Gastrocnemius medialis (tissue), 4 donors: ENCODE results near the gene ATP5PF. TPM values are rescaled to one million over a fixed set of nuclear protein-coding genes. Genes with fewer than 3 reads are reported as not detected.
A peak's percentile ranks its signal among the peaks of the same experiment; 100 is the strongest.

ENCODE experiments used
- ATAC-seq, 2 donors: fragments of 150-250 bp; one replicate each; pipeline ENCODE4 v1.9.1; 2016
- DNase-seq, 2 donors: peaks; one replicate each; pipeline ENCODE4 v3.0.0-alpha.2; 2019
- H3K27ac ChIP-seq, 4 donors: fragments of 200-600 bp; sonication (generic); 1 replicate in 1 of 4; 2 replicates in 3 of 4; pipeline ENCODE4 v1.5.1; 2016 to 2018; ENCODE audit warnings: mild to moderate bottlenecking in 2 of 4, moderate library complexity in 1 of 4
- H3K27me3 ChIP-seq, 3 donors: fragments of 200-600 bp; sonication (generic) in 2 of 3; 1 replicate in 1 of 3; 2 replicates in 2 of 3; pipeline versions ENCODE4 v1.5.1 to v1.6.0; 2016 to 2019; ENCODE audit warnings: mild to moderate bottlenecking in 1 of 3, moderate library complexity in 1 of 3
- H3K36me3 ChIP-seq, 2 donors: fragments of 200-600 bp; sonication (generic) in 1 of 2; one replicate each; pipeline ENCODE4 v1.5.1; 2017 to 2018
- H3K4me1 ChIP-seq, 2 donors: fragments of 200-600 bp; sonication (generic) in 1 of 2; one replicate each; pipeline ENCODE4 v1.5.1; 2016 to 2017; ENCODE audit warnings: mild to moderate bottlenecking in 2 of 2
- H3K4me3 ChIP-seq, 4 donors: fragments of 200-600 bp; sonication (generic) in 3 of 4; 1 replicate in 1 of 4; 2 replicates in 3 of 4; pipeline ENCODE4 v1.5.1; 2016 to 2019; ENCODE audit warnings: mild to moderate bottlenecking in 2 of 4
- H3K9me3 ChIP-seq, 3 donors: fragments of 200-600 bp; sonication (generic) in 2 of 3; 1 replicate in 1 of 3; 2 replicates in 2 of 3; pipeline ENCODE4 v1.5.1; 2016 to 2019
- POLR2A ChIP-seq, 2 donors: fragments of 450-650 bp; IDR thresholded peaks; one replicate each; pipeline ENCODE4 v1.6.1; 2017; ENCODE audit warnings: antibody characterized with exemption in 2 of 2, mild to moderate bottlenecking in 2 of 2, moderate library complexity in 2 of 2
- in situ Hi-C, 4 donors: fragments of 200-750 bp; cut with MboI; loops; one replicate each; pipeline versions ENCODE4 v1.15.0 to v1.8.0; 2017; ENCODE audit warnings: low sequenced_read_pairs in 4 of 4
- intact Hi-C: fragments of 100-400 bp; cut with DNase I; formaldehyde crosslinking; loops from one replicate; pipeline ENCODE4 v1.15.1; 2023; ENCODE audit warnings: low total_unique reads
- total RNA-seq, 4 donors: library from RNA; depleted of rRNA; stranded (reverse); fragments of >200 nt; gene quantifications; one replicate each; pipeline versions ENCODE4 v1.1.0 to v1.2.3, GENCODE V29; 2016
- TF ChIP-seq, protein P1 (sequence below), 5 experiments: fragments of 450-650 bp in 3 of 5; fragments of 200-600 bp in 2 of 5; sonication (generic) in 2 of 5; IDR thresholded peaks in 4 of 5; conservative IDR thresholded peaks in 1 of 5; 1 replicate in 4 of 5; 2 replicates in 1 of 5; pipeline ENCODE4 v1.5.1; 2016 to 2019; ENCODE audit warnings: antibody characterized with exemption in 5 of 5, mild to moderate bottlenecking in 3 of 5, moderate library complexity in 3 of 5

The ATP5PF gene
- total RNA-seq, 4 donors from 2014 or later: 155 to 306 (median 198) TPM

DNA sequence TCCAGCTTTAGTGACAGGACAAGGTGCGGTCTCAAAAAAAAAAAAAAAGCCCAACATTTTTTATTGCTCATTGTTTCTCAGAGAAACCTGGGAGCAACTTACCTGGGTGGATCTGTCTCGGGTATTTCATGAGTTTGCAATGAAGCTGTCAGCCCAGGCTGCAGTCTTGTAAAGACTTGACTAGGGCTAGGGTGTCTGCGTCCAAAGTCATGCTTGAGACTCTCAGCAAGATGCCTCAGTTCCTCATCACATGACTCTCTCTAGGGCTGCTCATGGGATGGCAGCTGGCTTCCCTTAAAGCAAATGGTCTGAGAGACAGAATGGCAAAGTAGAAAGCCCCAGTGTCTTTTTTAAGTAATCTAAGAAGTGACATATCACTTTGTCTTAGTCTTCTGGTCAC is 8.2 kb upstream of the ATP5PF start:
- intact Hi-C loops: no loop called here
- DNase-seq (no peak), ATAC-seq (no peak)
- no peak overlapping the region for H3K4me3 ChIP-seq
- H3K4me1 ChIP-seq: peaks cover 7 to 8% of the 10 kb centered on the region in 2 donors
- H3K27ac ChIP-seq: no peak overlapping the region
- no peaks in the 10 kb centered on the region for H3K27me3 ChIP-seq
- no peak for TF ChIP-seq POLR2A (IDR thresholded peaks at IDR 0.05)
- TF ChIP-seq, protein P1, sequence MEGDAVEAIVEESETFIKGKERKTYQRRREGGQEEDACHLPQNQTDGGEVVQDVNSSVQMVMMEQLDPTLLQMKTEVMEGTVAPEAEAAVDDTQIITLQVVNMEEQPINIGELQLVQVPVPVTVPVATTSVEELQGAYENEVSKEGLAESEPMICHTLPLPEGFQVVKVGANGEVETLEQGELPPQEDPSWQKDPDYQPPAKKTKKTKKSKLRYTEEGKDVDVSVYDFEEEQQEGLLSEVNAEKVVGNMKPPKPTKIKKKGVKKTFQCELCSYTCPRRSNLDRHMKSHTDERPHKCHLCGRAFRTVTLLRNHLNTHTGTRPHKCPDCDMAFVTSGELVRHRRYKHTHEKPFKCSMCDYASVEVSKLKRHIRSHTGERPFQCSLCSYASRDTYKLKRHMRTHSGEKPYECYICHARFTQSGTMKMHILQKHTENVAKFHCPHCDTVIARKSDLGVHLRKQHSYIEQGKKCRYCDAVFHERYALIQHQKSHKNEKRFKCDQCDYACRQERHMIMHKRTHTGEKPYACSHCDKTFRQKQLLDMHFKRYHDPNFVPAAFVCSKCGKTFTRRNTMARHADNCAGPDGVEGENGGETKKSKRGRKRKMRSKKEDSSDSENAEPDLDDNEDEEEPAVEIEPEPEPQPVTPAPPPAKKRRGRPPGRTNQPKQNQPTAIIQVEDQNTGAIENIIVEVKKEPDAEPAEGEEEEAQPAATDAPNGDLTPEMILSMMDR (IDR thresholded peaks at IDR 0.05 in 4 of 5, conservative IDR thresholded peaks at IDR 0.05 in 1 of 5): no peak
- in situ Hi-C loops: no loop called here
- H3K36me3 ChIP-seq: peaks cover 0 to 11% of the 10 kb centered on the region in 2 donors
- H3K9me3 ChIP-seq: no peaks in the 10 kb centered on the region

DNA sequence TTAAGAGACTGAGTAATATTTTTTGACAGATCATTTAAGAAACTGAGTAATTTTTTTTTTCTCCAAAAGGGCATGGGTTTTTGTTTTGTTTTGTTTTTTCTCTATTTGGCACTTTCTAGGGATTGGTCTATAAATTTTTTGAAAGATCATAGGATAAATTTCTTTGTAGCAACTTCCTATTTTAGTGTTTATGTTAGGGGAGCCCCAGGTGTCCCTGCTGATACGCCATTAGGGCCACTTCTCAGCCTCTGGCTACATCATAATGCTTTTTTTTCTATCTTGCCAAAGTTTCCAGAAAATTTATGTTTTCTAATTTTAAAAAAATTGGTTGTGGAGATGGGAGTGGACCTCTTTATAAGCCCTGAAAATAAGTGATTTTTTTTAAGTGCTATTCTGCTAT is 2.7 kb upstream of the ATP5PF start:
- Histone ChIP-seq H3K4me1 (peaks cover 37 to 38% of the 10 kb centered on the region in 2 donors), H3K27ac (peak overlapping the region; percentile 94 to 99 (median 98)), H3K9me3 (no peaks in the 10 kb centered on the region), H3K4me3 (peak overlapping the region in 1 of 4 donors; percentile 81), H3K27me3 (no peaks in the 10 kb centered on the region), H3K36me3 (no peaks in the 10 kb centered on the region)
- TF ChIP-seq POLR2A (IDR thresholded peaks at IDR 0.05): no peak
- DNase-seq (no peak), ATAC-seq (no peak)
- in situ Hi-C loops: loop anchor here in 1 of 4 donors (10.0 kb wide), 1 partner anchor 133 kb away; the partner anchor contains the start of gene MRPL39
- intact Hi-C loops: no loop called here

DNA sequence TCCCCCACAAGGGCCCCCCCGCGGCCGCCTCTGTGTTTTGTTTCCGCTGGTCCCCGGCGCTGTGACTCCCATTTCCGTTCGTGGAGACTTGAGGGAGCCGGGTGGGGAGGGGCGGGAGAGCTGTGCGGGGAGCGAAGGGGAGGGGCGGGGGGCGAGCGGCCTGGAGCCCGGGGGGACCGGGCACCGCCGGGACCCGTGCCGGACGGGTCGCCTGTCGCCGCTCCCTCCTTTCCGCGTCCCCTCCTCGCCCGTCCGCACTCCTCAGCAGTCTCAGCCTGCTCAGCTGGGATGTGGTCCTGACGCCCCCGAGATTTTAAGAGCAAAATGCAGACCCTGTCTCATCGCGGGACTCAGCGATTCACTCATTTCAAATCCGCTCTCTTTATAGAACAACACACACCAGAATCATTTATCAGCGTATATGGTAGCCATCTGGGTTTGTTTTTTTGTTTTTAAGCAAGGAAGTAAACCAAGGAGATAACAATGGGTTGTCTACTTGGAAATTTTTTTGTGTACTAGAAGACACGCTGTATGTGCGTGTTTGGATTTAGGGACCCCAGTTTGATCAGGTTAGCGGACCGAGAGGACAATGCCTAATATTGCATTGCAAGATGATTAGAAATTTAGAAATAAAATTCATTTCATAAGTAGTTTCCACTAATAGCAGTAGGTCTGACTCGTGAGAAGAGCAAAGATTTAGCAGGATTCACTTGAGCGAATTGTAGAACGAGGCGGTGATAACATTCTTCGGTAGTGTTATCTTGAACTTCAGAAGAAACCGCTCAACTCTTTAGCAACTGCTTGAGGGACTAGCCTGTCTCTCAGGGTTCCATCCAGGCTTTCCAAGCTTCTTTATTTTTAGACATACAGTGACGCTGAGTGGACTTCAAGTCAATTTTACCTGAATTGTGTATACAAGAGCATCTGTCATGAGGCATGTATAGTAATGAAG is 1.2 kb upstream of the ATP5PF start:
- TF ChIP-seq, protein P1 (IDR thresholded peaks at IDR 0.05 in 4 of 5, conservative IDR thresholded peaks at IDR 0.05 in 1 of 5): no peak
- no peak for TF ChIP-seq POLR2A (IDR thresholded peaks at IDR 0.05)
- Histone ChIP-seq H3K9me3 (no peaks in the 10 kb centered on the region), H3K4me1 (peaks cover 52 to 53% of the 10 kb centered on the region in 2 donors), H3K27me3 (no peaks in the 10 kb centered on the region), H3K4me3 (peak overlapping the region; percentile 81 to 98 (median 92)), H3K27ac (peak overlapping the region; percentile 94 to 99 (median 98)), H3K36me3 (no peaks in the 10 kb centered on the region)
- intact Hi-C loops (loop anchor here (1.0 to 2.0 kb wide), 2 partner anchors 129 to 1109 kb away; partner anchors contain the start of genes ADAMTS1 and MRPL39), in situ Hi-C loops (loop anchor here in 1 of 4 donors (10.0 kb wide), 1 partner anchor 131 kb away; the partner anchor contains the start of gene MRPL39)
- peak; percentile 83 to 89 for DNase-seq
- peak; percentile 64 to 69 for ATAC-seq

DNA sequence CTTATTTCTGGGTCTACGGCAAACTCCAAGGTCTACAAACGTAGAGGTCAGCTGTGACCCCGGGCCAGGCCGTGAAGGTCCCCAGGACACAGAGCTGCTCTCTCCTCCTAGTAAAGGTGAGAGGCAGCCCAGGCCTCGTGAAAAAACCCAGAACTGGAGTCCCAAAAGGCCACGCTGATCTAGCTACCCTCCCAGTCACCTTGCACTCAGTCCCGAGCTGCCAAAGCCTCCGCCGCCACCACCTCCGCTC is 125 bp downstream of the ATP5PF start:
- Histone ChIP-seq H3K27ac (peak overlapping the region; percentile 94 to 99 (median 98)), H3K36me3 (peaks cover 0 to 6% of the 10 kb centered on the region in 2 donors), H3K9me3 (no peaks in the 10 kb centered on the region), H3K4me3 (peak overlapping the region; percentile 81 to 98 (median 92)), H3K27me3 (no peaks in the 10 kb centered on the region), H3K4me1 (peaks cover 62 to 63% of the 10 kb centered on the region in 2 donors)
- ATAC-seq (no peak), DNase-seq (no peak)
- in situ Hi-C loops (loop anchor here in 1 of 4 donors (10.0 kb wide), 1 partner anchor 130 kb away; the partner anchor contains the start of gene MRPL39), intact Hi-C loops (loop anchor here (2.0 kb wide), 1 partner anchor 1110 kb away; the partner anchor contains the start of gene ADAMTS1)
- TF ChIP-seq POLR2A (IDR thresholded peaks at IDR 0.05): peak; percentile 98 to 99
- TF ChIP-seq, protein P1 (IDR thresholded peaks at IDR 0.05 in 4 of 5, conservative IDR thresholded peaks at IDR 0.05 in 1 of 5): no peak
